Esophagus muscularis mucosa (tissue), 4 donors: Measurements from ENCODE around the gene POFUT1. TPM values are rescaled to one million over a fixed set of nuclear protein-coding genes. Genes with fewer than 3 reads are reported as not detected.
A peak's percentile ranks its signal among the peaks of the same experiment; 100 is the strongest.

Experiments used
- DNase-seq: peaks from one replicate; pipeline ENCODE4 v3.0.0-alpha.2; 2017; ENCODE audit errors: extremely low spot score
- H3K27ac ChIP-seq, 4 donors: fragments of 200-600 bp; sonication (generic); replicated peaks in 1 of 4; 1 replicate in 3 of 4; 2 replicates in 1 of 4; pipeline ENCODE4 v1.5.1; 2016 to 2019; ENCODE audit warnings: mild to moderate bottlenecking in 1 of 4
- H3K27me3 ChIP-seq, 4 donors: fragments of 200-600 bp; sonication (generic); one replicate each; pipeline versions ENCODE4 v1.5.1 to v1.6.0; 2016 to 2019
- H3K36me3 ChIP-seq, 4 donors: fragments of 200-600 bp; sonication (generic); one replicate each; pipeline ENCODE4 v1.5.1; 2016 to 2019
- H3K4me1 ChIP-seq, 4 donors: fragments of 200-600 bp; sonication (generic); one replicate each; pipeline ENCODE4 v1.5.1; 2016 to 2019
- H3K4me3 ChIP-seq, 4 donors: fragments of 200-600 bp; sonication (generic); 1 replicate in 2 of 4; 2 replicates in 2 of 4; pipeline ENCODE4 v1.5.1; 2016 to 2019; ENCODE audit warnings: mild to moderate bottlenecking in 4 of 4, moderate library complexity in 1 of 4
- H3K9me3 ChIP-seq, 4 donors: fragments of 200-600 bp; sonication (generic); 1 replicate in 3 of 4; 2 replicates in 1 of 4; pipeline ENCODE4 v1.5.1; 2016 to 2019
- EP300 ChIP-seq: sonication (generic); formaldehyde crosslinking; IDR thresholded peaks from one replicate; pipeline ENCODE4 v1.6.1; 2017; ENCODE audit warnings: antibody characterized with exemption
- POLR2A ChIP-seq: fragments of 450-650 bp; IDR thresholded peaks from one replicate; pipeline ENCODE4 v1.6.1; 2017; ENCODE audit warnings: antibody characterized with exemption, moderate library complexity, mild to moderate bottlenecking, low read depth
- POLR2AphosphoS5 ChIP-seq, 2 donors: sonication (generic); formaldehyde crosslinking; IDR thresholded peaks; one replicate each; pipeline ENCODE4 v1.6.1; 2017; ENCODE audit warnings: antibody characterized with exemption in 2 of 2
- WGBS: methylation state at CpG from one replicate; pipeline ENCODE4 v1.1.5; 2018; 5-methylcytosine and 5-hydroxymethylcytosine counted together
- intact Hi-C: fragments of 100-400 bp; cut with DNase I; formaldehyde crosslinking; loops from one replicate; pipeline ENCODE4 v1.15.1; 2023
- total RNA-seq, 4 donors: library from RNA; depleted of rRNA; stranded (reverse); fragments of >200 nt; gene quantifications; one replicate each; pipeline versions ENCODE4 v1.1.0 to v1.2.1, GENCODE V29; 2016
- TF ChIP-seq, protein P1 (sequence below), 3 experiments: fragments of 200-600 bp in 2 of 3; fragments of 450-650 bp in 1 of 3; sonication (generic) in 2 of 3; IDR thresholded peaks; one replicate each; pipeline ENCODE4 v1.5.1; 2017 to 2019; ENCODE audit warnings: antibody characterized with exemption in 3 of 3, mild to moderate bottlenecking in 2 of 3, moderate library complexity in 1 of 3

The POFUT1 gene
- total RNA-seq, 4 donors from 2014 or later, result 21.7 to 31.9 (median 29.8) TPM

- H3K27ac ChIP-seq, result peak overlapping the region in 2 of 4 donors; percentile 90 to 92
- peaks cover 18 to 56% (median 50%) of the 10 kb centered on the region in 4 donors for H3K36me3 ChIP-seq
- H3K4me1 ChIP-seq, result peaks cover 47 to 66% (median 53%) of the 10 kb centered on the region in 4 donors
- TF ChIP-seq EP300 (no peak), POLR2AphosphoS5 (IDR thresholded peaks at IDR 0.05) (no peak), POLR2A (no peak)
- TF ChIP-seq, protein P1, sequence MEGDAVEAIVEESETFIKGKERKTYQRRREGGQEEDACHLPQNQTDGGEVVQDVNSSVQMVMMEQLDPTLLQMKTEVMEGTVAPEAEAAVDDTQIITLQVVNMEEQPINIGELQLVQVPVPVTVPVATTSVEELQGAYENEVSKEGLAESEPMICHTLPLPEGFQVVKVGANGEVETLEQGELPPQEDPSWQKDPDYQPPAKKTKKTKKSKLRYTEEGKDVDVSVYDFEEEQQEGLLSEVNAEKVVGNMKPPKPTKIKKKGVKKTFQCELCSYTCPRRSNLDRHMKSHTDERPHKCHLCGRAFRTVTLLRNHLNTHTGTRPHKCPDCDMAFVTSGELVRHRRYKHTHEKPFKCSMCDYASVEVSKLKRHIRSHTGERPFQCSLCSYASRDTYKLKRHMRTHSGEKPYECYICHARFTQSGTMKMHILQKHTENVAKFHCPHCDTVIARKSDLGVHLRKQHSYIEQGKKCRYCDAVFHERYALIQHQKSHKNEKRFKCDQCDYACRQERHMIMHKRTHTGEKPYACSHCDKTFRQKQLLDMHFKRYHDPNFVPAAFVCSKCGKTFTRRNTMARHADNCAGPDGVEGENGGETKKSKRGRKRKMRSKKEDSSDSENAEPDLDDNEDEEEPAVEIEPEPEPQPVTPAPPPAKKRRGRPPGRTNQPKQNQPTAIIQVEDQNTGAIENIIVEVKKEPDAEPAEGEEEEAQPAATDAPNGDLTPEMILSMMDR (IDR thresholded peaks at IDR 0.05), result no peak
- DNase-seq, result no peak
- H3K9me3 ChIP-seq, result no peaks in the 10 kb centered on the region
- H3K27me3 ChIP-seq, result no peaks in the 10 kb centered on the region
- 83% methylated on average over 8 of the region's 8 CpGs for WGBS
- H3K4me3 ChIP-seq, result no peak overlapping the region
- intact Hi-C loops, result loop anchor here (10.0 kb wide), 1 partner anchor 283 kb away; no protein-coding TSS in a partner anchor
Observed at GRCh38 chr20:32201977-32202363, 5.7 kb upstream of the POFUT1 start.

DNA sequence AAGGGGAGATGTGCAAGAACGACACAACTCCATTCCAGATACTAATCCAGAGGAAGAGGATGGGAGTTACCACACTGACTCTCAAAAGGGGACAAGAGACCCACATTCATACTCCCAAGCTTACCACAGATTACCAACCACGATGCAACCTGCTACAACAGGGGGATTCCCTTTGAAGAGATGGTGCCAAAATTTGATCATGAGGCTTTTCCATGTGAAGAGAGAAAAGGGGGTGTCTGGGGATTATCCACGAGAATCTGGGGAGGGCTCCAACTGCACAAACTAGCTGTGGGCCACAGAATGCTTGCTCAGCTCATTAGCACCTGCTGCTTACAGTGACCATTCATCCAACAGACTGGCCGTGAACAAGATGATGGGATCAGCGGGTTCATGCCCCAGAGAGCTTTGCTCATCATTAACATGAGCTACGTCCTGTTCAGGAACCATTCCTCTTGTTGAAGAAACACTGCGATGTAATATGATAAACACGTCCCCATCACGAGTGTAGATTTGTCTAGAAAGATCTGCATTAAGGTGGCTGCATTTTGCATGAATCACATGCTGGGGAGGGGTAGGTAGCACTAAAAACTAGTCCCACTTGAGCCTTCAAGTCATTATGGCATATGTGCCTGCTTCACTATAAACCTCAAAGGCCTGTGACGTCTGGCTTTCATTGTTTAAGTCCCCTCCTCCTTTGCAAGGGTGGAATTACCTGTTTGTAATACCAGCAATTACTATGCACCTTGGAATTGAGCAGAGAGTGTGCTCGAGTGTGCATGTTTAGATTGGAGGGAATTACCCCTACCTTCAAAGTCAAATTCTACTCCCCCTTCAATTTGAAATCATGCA, 4.1 kb upstream of the POFUT1 start:
- H3K9me3 ChIP-seq, result no peaks in the 10 kb centered on the region
- peaks cover 14 to 40% (median 35%) of the 10 kb centered on the region in 4 donors for H3K36me3 ChIP-seq
- WGBS, result 62% methylated on average over 11 of the region's 11 CpGs
- no peaks in the 10 kb centered on the region for H3K27me3 ChIP-seq
- TF ChIP-seq POLR2A (no peak), POLR2AphosphoS5 (IDR thresholded peaks at IDR 0.05) (no peak)
- TF ChIP-seq, protein P1 (IDR thresholded peaks at IDR 0.05), result no peak
- peaks cover 53 to 73% (median 59%) of the 10 kb centered on the region in 4 donors for H3K4me1 ChIP-seq
- H3K27ac ChIP-seq, result peak overlapping the region; percentile 88 to 92 (median 91)
- no peak overlapping the region for H3K4me3 ChIP-seq
- intact Hi-C loops, result loop anchor here (10.0 kb wide), 1 partner anchor 281 kb away; no protein-coding TSS in a partner anchor
- DNase-seq, result no peak

GRCh38 chr20:32204205-32205109, 3.2 kb upstream of the POFUT1 start:
- H3K36me3 ChIP-seq, result peaks cover 11 to 31% (median 26%) of the 10 kb centered on the region in 4 donors
- H3K4me3 ChIP-seq, result no peak overlapping the region
- TF ChIP-seq, protein P1 (IDR thresholded peaks at IDR 0.05), result no peak
- TF ChIP-seq POLR2AphosphoS5 (IDR thresholded peaks at IDR 0.05), result peak; percentile 40 to 61
- intact Hi-C loops, result loop anchor here (5.0 to 10.0 kb wide), 4 partner anchors 73 to 280 kb away; partner anchors contain the start of genes ASXL1, KIF3B and TM9SF4
- peaks cover 61 to 74% (median 66%) of the 10 kb centered on the region in 4 donors for H3K4me1 ChIP-seq
- no peaks in the 10 kb centered on the region for H3K9me3 ChIP-seq
- H3K27me3 ChIP-seq, result no peaks in the 10 kb centered on the region
- peak overlapping the region; percentile 88 to 92 (median 91) for H3K27ac ChIP-seq
- no peak for DNase-seq
- WGBS, result 53% methylated on average over 4 of the region's 4 CpGs

- Histone ChIP-seq H3K4me1 (peaks cover 65 to 82% (median 68%) of the 10 kb centered on the region in 4 donors), H3K27me3 (no peaks in the 10 kb centered on the region), H3K36me3 (peaks cover 11 to 26% (median 24%) of the 10 kb centered on the region in 4 donors), H3K27ac (peak overlapping the region; percentile 88 to 92 (median 91)), H3K9me3 (no peaks in the 10 kb centered on the region), H3K4me3 (peak overlapping the region in 2 of 4 donors; percentile 2 to 4)
- intact Hi-C loops, result loop anchor here (5.0 to 10.0 kb wide), 4 partner anchors 72 to 280 kb away; partner anchors contain the start of genes ASXL1, KIF3B and TM9SF4
- DNase-seq, result no peak
- WGBS, result 52% methylated on average over 5 of the region's 5 CpGs
- TF ChIP-seq POLR2AphosphoS5 (IDR thresholded peaks at IDR 0.05) (no peak), EP300 (no peak), POLR2A (no peak)
Observed at GRCh38 chr20:32205110-32205842, 2.4 kb upstream of the POFUT1 start.
